H1 (cell line): ENCODE data around the gene ABL1. TPM values are rescaled to one million over a fixed set of nuclear protein-coding genes. Genes with fewer than 3 reads are reported as not detected.

Experiments used
- CTCF ChIA-PET: fragments of 300-600 bp; sonication (Branson Sonifier 250); formaldehyde crosslinking; loops from one replicate; lab custom pipeline; 2021; ENCODE audit not compliant: partially characterized antibody; lab: Charles Lee
- POLR2A ChIA-PET: fragments of 300-600 bp; sonication (Branson Sonifier 250); formaldehyde crosslinking; loops from one replicate; lab custom pipeline; 2021; ENCODE audit warnings: inconsistent platforms; ENCODE audit not compliant: partially characterized antibody; lab: Charles Lee
- DNase-seq, 2 experiments: peaks; one replicate each; pipeline versions ENCODE4 v3.0.0 to v3.0.0-alpha.2; 2010 to 2022; ENCODE audit warnings: low spot score in 2 of 2, low read depth in 1 of 2, mixed read lengths in 1 of 2
- FAIRE-seq: peaks from 2 replicates; lab custom pipeline; 2011; peaks lifted over from hg19 to GRCh38; lab: Jason Lieb, UNC
- H2AFZ ChIP-seq: 2 replicates; pipeline ENCODE4 v1.8.1; 2012; ENCODE audit warnings: low read length, inconsistent platforms
- H2AK5ac ChIP-seq: 2 replicates; pipeline ENCODE4 v1.6.1; 2013; ENCODE audit warnings: low read depth, low read length
- H2BK120ac ChIP-seq: replicated peaks from 2 replicates; pipeline ENCODE3; 2013; ENCODE audit warnings: low read depth, low read length, inconsistent platforms
- H2BK12ac ChIP-seq: 2 replicates; pipeline ENCODE4 v1.6.1; 2013; ENCODE audit warnings: low read depth, low read length
- H2BK15ac ChIP-seq: 2 replicates; pipeline ENCODE4 v1.6.1; 2013; ENCODE audit warnings: low read length
- H2BK20ac ChIP-seq: 2 replicates; pipeline ENCODE4 v1.6.1; 2013; ENCODE audit warnings: low read length
- H2BK5ac ChIP-seq: 2 replicates; pipeline ENCODE4 v1.6.1; 2013; ENCODE audit warnings: low read depth, low read length
- H3K14ac ChIP-seq: 2 replicates; pipeline ENCODE4 v1.6.1; 2013; ENCODE audit warnings: inconsistent platforms; ENCODE audit not compliant: insufficient read length
- H3K18ac ChIP-seq: 2 replicates; pipeline ENCODE4 v1.6.1; 2013; ENCODE audit warnings: low read length; ENCODE audit errors: extremely low read depth
- H3K23ac ChIP-seq: 2 replicates; pipeline ENCODE4 v1.6.1; 2013; ENCODE audit warnings: inconsistent platforms; ENCODE audit not compliant: insufficient read length
- H3K23me2 ChIP-seq: 2 replicates; pipeline ENCODE4 v1.6.1; 2013; ENCODE audit warnings: low read depth, low read length
- H3K27ac ChIP-seq: 2 replicates; pipeline ENCODE4 v1.6.1; 2011; ENCODE audit warnings: low read depth, low read length, inconsistent platforms
- H3K27me3 ChIP-seq, 4 experiments: replicated peaks in 1 of 4; 1 replicate in 1 of 4; 2 replicates in 3 of 4; pipeline versions ENCODE4 v1.6.1 to v1.8.1; 2011 to 2013; ENCODE audit warnings: low read length in 3 of 4, mild to moderate bottlenecking in 3 of 4, inconsistent platforms in 2 of 4, mixed read lengths in 2 of 4, moderate library complexity in 1 of 4; ENCODE audit not compliant: control insufficient read depth in 3 of 4, insufficient read depth in 3 of 4; ENCODE audit errors: extremely low read depth in 1 of 4
- H3K36me3 ChIP-seq, 4 experiments: 2 replicates each; pipeline versions ENCODE4 v1.6.1 to v1.8.1; 2011 to 2013; ENCODE audit warnings: mild to moderate bottlenecking in 4 of 4, low read length in 3 of 4, moderate library complexity in 2 of 4, control low read depth in 1 of 4, inconsistent platforms in 1 of 4; ENCODE audit not compliant: insufficient read depth in 4 of 4, control insufficient read depth in 2 of 4
- H3K4ac ChIP-seq: replicated peaks from 2 replicates; pipeline ENCODE3; 2013; ENCODE audit warnings: low read length, low read depth, mixed read lengths, inconsistent platforms; ENCODE audit not compliant: insufficient read length
- H3K4me1 ChIP-seq, 4 experiments: replicated peaks in 1 of 4; 1 replicate in 1 of 4; 2 replicates in 3 of 4; pipeline versions ENCODE4 v1.6.1 to v1.8.1; 2011 to 2013; ENCODE audit warnings: low read length in 3 of 4, inconsistent platforms in 2 of 4, mixed read lengths in 1 of 4; ENCODE audit not compliant: insufficient read depth in 4 of 4, control insufficient read depth in 3 of 4
- H3K4me2 ChIP-seq, 2 experiments: 2 replicates each; pipeline versions ENCODE4 v1.6.1 to v1.8.1; 2011 to 2013; ENCODE audit warnings: low read depth in 2 of 2, low read length in 2 of 2, control low read depth in 1 of 2, inconsistent platforms in 1 of 2, mild to moderate bottlenecking in 1 of 2; ENCODE audit not compliant: insufficient read depth in 1 of 2
- H3K4me3 ChIP-seq, 4 experiments: fragments of 200-600, 300-600 bp in 1 of 4; sonication (generic), shearing (Covaris generic), sonication (Bioruptor Twin) in 1 of 4; 2 replicates each; pipeline versions ENCODE4 v1.5.1 to v1.8.1; 2011 to 2016; ENCODE audit warnings: low read length in 4 of 4, low read depth in 3 of 4, control low read depth in 2 of 4, inconsistent platforms in 2 of 4, mild to moderate bottlenecking in 2 of 4, mixed read lengths in 1 of 4, moderate library complexity in 1 of 4; ENCODE audit not compliant: insufficient read depth in 2 of 4; ENCODE audit errors: extremely low read depth in 1 of 4
- H3K56ac ChIP-seq: replicated peaks from 2 replicates; pipeline ENCODE3; 2013; ENCODE audit warnings: low read depth, mild to moderate bottlenecking, mixed read lengths, low read length, inconsistent platforms; ENCODE audit not compliant: insufficient read length
- H3K79me1 ChIP-seq: 2 replicates; pipeline ENCODE4 v1.6.1; 2013; ENCODE audit warnings: low read depth, low read length, control low read depth
- H3K79me2 ChIP-seq, 2 experiments: 2 replicates each; pipeline versions ENCODE4 v1.6.1 to v1.8.1; 2012 to 2013; ENCODE audit warnings: low read length in 2 of 2, mild to moderate bottlenecking in 2 of 2, inconsistent platforms in 1 of 2; ENCODE audit not compliant: insufficient read depth in 2 of 2, control insufficient read depth in 1 of 2
- H3K9ac ChIP-seq, 4 experiments: replicated peaks in 1 of 4; 1 replicate in 1 of 4; 2 replicates in 3 of 4; pipeline versions ENCODE4 v1.6.1 to v1.8.1; 2011 to 2013; ENCODE audit warnings: low read depth in 3 of 4, low read length in 3 of 4, control low read depth in 2 of 4, mild to moderate bottlenecking in 2 of 4, moderate library complexity in 2 of 4, inconsistent platforms in 1 of 4; ENCODE audit errors: extremely low read depth in 1 of 4
- H3K9me3 ChIP-seq, 2 experiments: 2 replicates each; pipeline versions ENCODE4 v1.6.1 to v1.8.1; 2012 to 2013; ENCODE audit warnings: mild to moderate bottlenecking in 2 of 2, moderate library complexity in 2 of 2, control low read depth in 1 of 2, inconsistent platforms in 1 of 2, low read depth in 1 of 2, low read length in 1 of 2, mixed read lengths in 1 of 2; ENCODE audit not compliant: insufficient read depth in 2 of 2
- H4K20me1 ChIP-seq, 2 experiments: replicated peaks in 1 of 2; 2 replicates each; pipeline versions ENCODE3 to v1.8.1; 2011 to 2013; ENCODE audit warnings: inconsistent platforms in 2 of 2, low read length in 2 of 2, mild to moderate bottlenecking in 1 of 2; ENCODE audit not compliant: insufficient read depth in 2 of 2, control insufficient read depth in 1 of 2
- H4K5ac ChIP-seq: 2 replicates; pipeline ENCODE4 v1.6.1; 2013; ENCODE audit warnings: low read length, low read depth, mixed read lengths, inconsistent platforms; ENCODE audit not compliant: insufficient read length
- H4K8ac ChIP-seq: 2 replicates; pipeline ENCODE4 v1.8.0; 2013; ENCODE audit warnings: mild to moderate bottlenecking, moderate library complexity, low read length, inconsistent platforms; ENCODE audit not compliant: insufficient read depth; ENCODE audit errors: extremely low read depth
- H4K91ac ChIP-seq: replicated peaks from 2 replicates; pipeline ENCODE3; 2013; ENCODE audit warnings: low read length, mixed read lengths, inconsistent platforms; ENCODE audit not compliant: insufficient read length
- GTF2F1 ChIP-seq: IDR thresholded peaks from 2 replicates; pipeline ENCODE4 v1.6.1; 2012; ENCODE audit warnings: low read depth, low read length, improper control_type of control experiment, borderline replicate concordance
- HDAC2 ChIP-seq, 2 experiments: fragments of 300-600 bp in 1 of 2; sonication (generic) in 1 of 2; IDR thresholded peaks; 2 replicates each; pipeline ENCODE4 v1.6.1; 2011 to 2012; ENCODE audit warnings: low read depth in 2 of 2, low read length in 2 of 2, mild to moderate bottlenecking in 2 of 2, moderate library complexity in 2 of 2, borderline replicate concordance in 1 of 2, inconsistent platforms in 1 of 2
- JUND ChIP-seq: IDR thresholded peaks from 2 replicates; pipeline ENCODE4 v1.6.1; 2011; ENCODE audit warnings: mild to moderate bottlenecking, improper control_type of control experiment, low read length
- KDM5A ChIP-seq: fragments of 200-600 bp; IDR thresholded peaks from 2 replicates; pipeline ENCODE4 v1.7.1; 2012; ENCODE audit warnings: mild to moderate bottlenecking, low read length, inconsistent platforms, mixed read lengths
- MAFK ChIP-seq: IDR thresholded peaks from 2 replicates; pipeline ENCODE4 v1.6.1; 2012; ENCODE audit warnings: low read depth, mild to moderate bottlenecking, improper control_type of control experiment, low read length
- NRF1 ChIP-seq: IDR thresholded peaks from 2 replicates; pipeline ENCODE4 v1.6.1; 2011; ENCODE audit warnings: mild to moderate bottlenecking, low read depth, low read length, improper control_type of control experiment
- POLR2AphosphoS5 ChIP-seq: IDR thresholded peaks from 2 replicates; pipeline ENCODE4 v1.6.1; 2011; ENCODE audit warnings: low read depth, low read length
- SP2 ChIP-seq: IDR thresholded peaks from 2 replicates; pipeline ENCODE4 v1.6.1; 2012; ENCODE audit warnings: mild to moderate bottlenecking, low read length, inconsistent platforms
- YY1 ChIP-seq: IDR thresholded peaks from 2 replicates; pipeline ENCODE4 v1.6.1; 2011; ENCODE audit warnings: low read depth, mild to moderate bottlenecking, low read length
- WGBS, 2 experiments: shearing (Covaris generic) in 1 of 2; methylation state at CpG; one replicate each; pipeline versions ENCODE4 v1.1.6 to v1.1.7; 2013 to 2015; ENCODE audit warnings: low lambda C conversion rate in 2 of 2, mixed read lengths in 2 of 2, inconsistent platforms in 1 of 2, low coverage in 1 of 2, missing lambda C conversion rate in 1 of 2; ENCODE audit not compliant: insufficient replicate concordance in 2 of 2, insufficient coverage in 1 of 2, insufficient read length in 1 of 2; ENCODE audit errors: extremely low coverage in 1 of 2, missing lambda C conversion rate in 1 of 2; 5-methylcytosine and 5-hydroxymethylcytosine counted together
- polyA plus RNA-seq, 7 experiments: library from polyadenylated mRNA; depleted of rRNA in 3 of 7; stranded (reverse) in 5 of 7; unstranded in 2 of 7; fragments of >200 nt in 5 of 7; fragments of 200-250 nt in 2 of 7; gene quantifications; 1 replicate in 5 of 7; 2 replicates in 1 of 7; 4 replicates in 1 of 7; pipeline versions ENCODE4 v1.2.1 to v1.2.3, GENCODE V29; 2011 to 2013; ENCODE audit warnings: missing spikeins in 2 of 7, mixed read lengths in 2 of 7
- total RNA-seq: library from RNA; stranded (reverse); fragmentation: NEBNext Ultra II Directional; extraction: Animal tissue kit (Norgen Biotek cat#: 25700); gene quantifications from 2 replicates; pipeline ENCODE4 v1.2.1, GENCODE V29; 2021

Gene ABL1
- total and polyA plus RNA-seq, 2 of the 8 experiments (the other 6 are each of a cell fraction or from before 2014, with no cell fraction given), result 35.3 to 104 TPM

- Histone ChIP-seq H3K27ac (no peak overlapping the region), H2BK120ac (no peak overlapping the region), H3K4me2 (no peak overlapping the region), H3K23me2 (no peaks in the 10 kb centered on the region), H4K5ac (no peak overlapping the region), H3K4me3 (no peak overlapping the region), H2AK5ac (no peak overlapping the region), H3K18ac (no peak overlapping the region), H3K56ac (no peak overlapping the region), H3K9me3 (no peaks in the 10 kb centered on the region), H2BK12ac (no peak overlapping the region), H3K9ac (no peak overlapping the region), H3K79me2 (peaks cover 4 to 36% of the 10 kb centered on the region in 2 experiments; a peak in 3 of 4 replicates), H2BK20ac (no peak overlapping the region), H3K79me1 (peaks cover 7% of the 10 kb centered on the region; the same call in 1 of the 2 replicates), H3K36me3 (peaks cover 17 to 26% (median 22%) of the 10 kb centered on the region in 4 experiments), H2BK5ac (no peak overlapping the region), H2BK15ac (no peak overlapping the region), H3K23ac (no peak overlapping the region), H3K27me3 (no peaks in the 10 kb centered on the region), H2AFZ (no peak overlapping the region), H3K4ac (no peak overlapping the region), H4K20me1 (peaks cover 3 to 15% of the 10 kb centered on the region in 2 experiments), H4K8ac (no peak overlapping the region), H4K91ac (no peak overlapping the region), H3K4me1 (no peaks in the 10 kb centered on the region), H3K14ac (no peak overlapping the region)
- DNase-seq (no peak), FAIRE-seq (no peak)
- 93% methylated on average over 3 of the region's 3 CpGs; no CpG with 5 or more reads in 1 of the 2 experiments for WGBS, 2 experiments
- TF ChIP-seq NRF1, result no peak
- no peak for TF ChIP-seq MAFK
- TF ChIP-seq SP2, result no peak
- TF ChIP-seq HDAC2 (IDR thresholded peaks at IDR 0.05; ENCODE audit: borderline replicate concordance in 1 of 2, low read depth in 2 of 2, low read length in 2 of 2), result no peak
- TF ChIP-seq GTF2F1, result no peak
- no peak for TF ChIP-seq POLR2AphosphoS5
- no peak for TF ChIP-seq JUND
- TF ChIP-seq KDM5A, result no peak
- TF ChIP-seq YY1, result no peak
- POLR2A ChIA-PET, result interaction anchor here (1.9 kb wide), 1 partner anchor 13 kb away, joined by 6 read pairs; no protein-coding TSS in a partner anchor
- CTCF ChIA-PET, result interaction anchor here (0.7 to 12.4 kb wide), 14 partner anchors 14 to 164 kb away, joined by 3 to 317 read pairs (median 12); no protein-coding TSS in a partner anchor
Measured at GRCh38 chr9:130868230-130868629, 33.2 kb downstream of the ABL1 start.
